IPS DF 19.7 (cell line): Measurements from ENCODE around the gene TRABD.

Source experiments
- DNase-seq: peaks from one replicate; pipeline ENCODE4 v3.0.0-alpha.2; 2013; ENCODE audit warnings: low read depth, low spot score

TRABD gene

GRCh38 chr22:50173983-50174355 is 11.7 kb upstream of the TRABD start:
- no peak for DNase-seq

- DNase-seq = no peak
These were observed 11.1 kb upstream of the TRABD start for GRCh38 chr22:50174382-50175190.

- no peak for DNase-seq
These were observed 10.6 kb upstream of the TRABD start for GRCh38 chr22:50175191-50175461.

GRCh38 chr22:50175921-50176849 is 9.5 kb upstream of the TRABD start:
- DNase-seq = no peak

GRCh38 chr22:50176850-50177536 is 8.7 kb upstream of the TRABD start:
- DNase-seq = no peak

- no peak for DNase-seq
These were observed 7.9 kb upstream of the TRABD start for GRCh38 chr22:50177537-50178470.

- no peak for DNase-seq
These were observed 7.2 kb upstream of the TRABD start for GRCh38 chr22:50178471-50178864.

GRCh38 chr22:50178871-50179869 is 6.5 kb upstream of the TRABD start:
- DNase-seq = no peak

GRCh38 chr22:50179937-50180726 is 5.6 kb upstream of the TRABD start:
- no peak for DNase-seq

- no peak for DNase-seq
These were observed 4.8 kb upstream of the TRABD start for GRCh38 chr22:50180727-50181521.

- DNase-seq = no peak
These were observed 3.3 kb upstream of the TRABD start for GRCh38 chr22:50182176-50183081.

GRCh38 chr22:50183141-50183971 is 2.4 kb upstream of the TRABD start:
- no peak for DNase-seq

- no peak for DNase-seq
These were observed 1.5 kb upstream of the TRABD start for GRCh38 chr22:50184004-50184901.

- no peak for DNase-seq
These were observed 775 bp upstream of the TRABD start for GRCh38 chr22:50184902-50185374.

GRCh38 chr22:50186181-50186714 is 535 bp downstream of the TRABD start:
- no peak for DNase-seq
